Heart left ventricle (tissue), 16 donors: Measurements from ENCODE around the gene TET1. TPM values are rescaled to one million over a fixed set of nuclear protein-coding genes. Genes with fewer than 3 reads are reported as not detected.
"Not testable (repeated sequence)": the region's sequence is repeated elsewhere in the genome, so short reads cannot be mapped to it uniquely, and the experiment has no call there.

Experiments
- ATAC-seq, 4 donors: fragments of 200-7000 bp; cut with Tn5 transposase; one replicate each; pipeline ENCODE4 v1.9.1; 2020 to 2022; ENCODE audit warnings: moderate library complexity in 4 of 4, mild to moderate bottlenecking in 3 of 4, moderate number of reproducible peaks in 1 of 4
- DNase-seq, 5 donors: peaks; one replicate each; pipeline ENCODE4 v3.0.0-alpha.2; 2020
- H3K27ac ChIP-seq, 12 donors: fragments of 200-600 bp; sonication (generic) in 4 of 12; one replicate each; pipeline versions ENCODE4 v1.5.0 to v1.8.0; 2016 to 2022; ENCODE audit warnings: mild to moderate bottlenecking in 2 of 12
- H3K27me3 ChIP-seq, 9 donors: fragments of 200-600 bp; sonication (generic) in 2 of 9; one replicate each; pipeline versions ENCODE4 v1.5.1 to v1.8.0; 2016 to 2022; ENCODE audit warnings: mild to moderate bottlenecking in 3 of 9
- H3K36me3 ChIP-seq, 9 donors: fragments of 200-600 bp; sonication (generic) in 2 of 9; one replicate each; pipeline versions ENCODE4 v1.5.0 to v1.8.0; 2018 to 2022; ENCODE audit warnings: mild to moderate bottlenecking in 2 of 9
- H3K4me1 ChIP-seq, 12 donors: fragments of 200-600 bp; sonication (generic) in 4 of 12; one replicate each; pipeline versions ENCODE4 v1.5.0 to v1.8.0; 2016 to 2022; ENCODE audit warnings: mild to moderate bottlenecking in 3 of 12
- H3K4me3 ChIP-seq, 12 donors: fragments of 200-600 bp; sonication (generic) in 4 of 12; one replicate each; pipeline versions ENCODE4 v1.5.0 to v1.8.0; 2017 to 2022; ENCODE audit warnings: mild to moderate bottlenecking in 9 of 12, moderate library complexity in 4 of 12
- H3K9me3 ChIP-seq, 12 donors: fragments of 200-600 bp; sonication (generic) in 4 of 12; one replicate each; pipeline versions ENCODE4 v1.5.0 to v1.8.0; 2016 to 2022; ENCODE audit warnings: mild to moderate bottlenecking in 1 of 12
- POLR2A ChIP-seq, 2 donors: fragments of 450-650 bp; IDR thresholded peaks; one replicate each; pipeline ENCODE4 v1.6.1; 2017; ENCODE audit warnings: antibody characterized with exemption in 2 of 2, mild to moderate bottlenecking in 2 of 2, moderate library complexity in 2 of 2
- WGBS, 4 donors: extraction: QIAGEN DNeasy Blood & Tissue Kit in 2 of 4; methylation state at CpG; one replicate each; pipeline versions ENCODE4 v1.1.5 to v1.1.7; 2013 to 2018; 5-methylcytosine and 5-hydroxymethylcytosine counted together
- intact Hi-C, 10 donors: fragments of 100-400 bp; cut with DNase I; formaldehyde crosslinking; loops; one replicate each; pipeline versions ENCODE4 v1.11.1 to v1.14.2; 2022
- polyA plus RNA-seq, 2 donors: library from polyadenylated mRNA; stranded (reverse); fragments of 200-250 nt; gene quantifications; one replicate each; pipeline ENCODE4 v1.2.3, GENCODE V29; 2013
- total RNA-seq, 9 donors: library from RNA; depleted of rRNA in 2 of 9; stranded (reverse); fragments of >200 nt in 2 of 9; fragmentation: NEBNext Ultra II Directional in 3 of 9; extraction: Animal tissue kit (Norgen Biotek cat#: 25700) in 3 of 9; gene quantifications; one replicate each; pipeline versions ENCODE4 v1.1.0 to v1.2.4, GENCODE V29; 2016 to 2023
- TF ChIP-seq, protein P1 (sequence below), 12 donors: fragments of 200-600 bp; sonication (generic) in 4 of 12; IDR thresholded peaks; one replicate each; pipeline versions ENCODE4 v1.5.0 to v1.8.0; 2018 to 2022; ENCODE audit warnings: antibody characterized with exemption in 12 of 12, mild to moderate bottlenecking in 5 of 12
- donor health status: ischemic (EF 13 %, LVEDD 7.1; RV severe dilation, severe dysfunction).
- donor health status: healthy with polysubstance abuse.
- donor health status: DM: no; HTN: yes; CAD: no.
- donor health status: DM: no; HTN: no; CAD: no.
- donor health status: ischemic (EF 25% LVEDD 6.9; RV normal size, moderate dysfunction).
- donor health status: ischemic (EF 25% LVEDD 5.7; RV mildly dilated, moderate dysfunction).
- donor health status: healthy.
- donor health status: DM: yes; HTN: yes; CAD: no.
- donor health status: ischemic (EF 35%, LVEDD 5.7; RV mildly dilated, moderate dysfunction).
- donor health status: nonischemic (EF 11% LVEDD 7.7; RV severe dilation, severe dysfunction).
- donor health status: DM: yes; HTN: yes; CAD: no.
- donor health status: PGD.
- donor health status: ischemic (EF 29% LVEDD 5.4; RV normal size, mild dysfunction).
- donor health status: nonischemic (EF 23%, LVEDD 6.1; RV moderate dilation, normal function).

Gene TET1
- total and polyA plus RNA-seq, 11 donors = 0.27 to 4.1 (median 2.0) TPM

DNA sequence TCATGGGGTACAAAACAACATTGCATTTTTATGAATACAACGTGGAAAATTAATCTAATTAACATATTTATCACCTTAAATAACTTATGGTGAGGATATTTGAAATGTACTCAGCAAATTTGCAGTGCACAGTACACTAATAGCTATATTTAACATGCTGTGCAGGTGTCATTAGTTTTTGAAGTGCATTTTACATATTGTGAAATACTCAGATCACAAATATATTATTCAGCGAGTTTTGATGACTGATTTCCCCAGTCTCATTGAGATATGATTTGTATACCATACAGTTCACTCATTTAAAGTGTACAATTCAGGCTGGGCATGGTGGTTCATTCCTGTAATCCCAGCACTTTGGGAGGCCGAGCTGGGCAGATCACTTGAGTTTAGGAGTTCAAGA lies 59.5 kb downstream of the TET1 start:
- Histone ChIP-seq H3K27me3 (no peaks in the 10 kb centered on the region), H3K4me3 (no peak overlapping the region), H3K27ac (no peak overlapping the region), H3K36me3 (no peaks in the 10 kb centered on the region), H3K9me3 (no peaks in the 10 kb centered on the region), H3K4me1 (peaks cover 0 to 14% (median 0%) of the 10 kb centered on the region in 12 donors)
- no peak for DNase-seq
- no peak for TF ChIP-seq POLR2A (IDR thresholded peaks at IDR 0.05)
- TF ChIP-seq, protein P1, sequence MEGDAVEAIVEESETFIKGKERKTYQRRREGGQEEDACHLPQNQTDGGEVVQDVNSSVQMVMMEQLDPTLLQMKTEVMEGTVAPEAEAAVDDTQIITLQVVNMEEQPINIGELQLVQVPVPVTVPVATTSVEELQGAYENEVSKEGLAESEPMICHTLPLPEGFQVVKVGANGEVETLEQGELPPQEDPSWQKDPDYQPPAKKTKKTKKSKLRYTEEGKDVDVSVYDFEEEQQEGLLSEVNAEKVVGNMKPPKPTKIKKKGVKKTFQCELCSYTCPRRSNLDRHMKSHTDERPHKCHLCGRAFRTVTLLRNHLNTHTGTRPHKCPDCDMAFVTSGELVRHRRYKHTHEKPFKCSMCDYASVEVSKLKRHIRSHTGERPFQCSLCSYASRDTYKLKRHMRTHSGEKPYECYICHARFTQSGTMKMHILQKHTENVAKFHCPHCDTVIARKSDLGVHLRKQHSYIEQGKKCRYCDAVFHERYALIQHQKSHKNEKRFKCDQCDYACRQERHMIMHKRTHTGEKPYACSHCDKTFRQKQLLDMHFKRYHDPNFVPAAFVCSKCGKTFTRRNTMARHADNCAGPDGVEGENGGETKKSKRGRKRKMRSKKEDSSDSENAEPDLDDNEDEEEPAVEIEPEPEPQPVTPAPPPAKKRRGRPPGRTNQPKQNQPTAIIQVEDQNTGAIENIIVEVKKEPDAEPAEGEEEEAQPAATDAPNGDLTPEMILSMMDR (IDR thresholded peaks at IDR 0.05) = no peak
- ATAC-seq = no peak
- intact Hi-C loops = no loop called here
- WGBS, 4 donors = 94 to 95% (median 94%) methylated on average over 3 of the region's 3 CpGs

DNA sequence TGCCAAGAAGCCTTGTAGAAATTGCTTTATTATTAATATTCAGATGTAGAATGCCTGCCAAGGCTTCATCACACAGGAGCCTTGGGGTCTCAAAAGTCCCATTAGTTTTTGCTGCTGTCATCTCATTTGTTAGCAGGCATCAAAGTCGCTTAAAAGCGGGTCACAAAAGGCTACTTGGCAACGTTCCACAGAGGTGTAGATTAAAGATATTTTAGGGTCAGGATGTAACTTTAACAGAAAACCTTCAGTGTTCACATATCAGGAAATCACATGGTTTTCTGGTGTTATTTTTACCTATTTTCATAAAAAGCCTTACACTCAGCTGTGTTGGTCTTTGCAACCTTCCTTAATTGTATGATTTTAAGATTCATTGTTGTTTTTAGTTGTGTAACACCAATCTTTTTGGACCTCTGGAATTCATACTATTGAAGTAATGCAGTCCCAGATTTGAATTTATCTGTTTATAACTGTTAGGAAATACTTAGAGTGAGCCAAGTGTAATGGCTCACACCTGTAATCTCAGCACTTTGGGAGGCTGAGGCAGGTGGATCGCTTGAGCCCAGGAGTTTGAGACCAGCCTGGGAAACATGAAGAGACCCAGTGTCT lies 65.3 kb downstream of the TET1 start:
- DNase-seq (no peak), ATAC-seq (no peak)
- no peak for TF ChIP-seq POLR2A (IDR thresholded peaks at IDR 0.05)
- TF ChIP-seq, protein P1 (IDR thresholded peaks at IDR 0.05) = no peak
- peaks cover 0 to 31% (median 9%) of the 10 kb centered on the region in 12 donors for H3K4me1 ChIP-seq
- intact Hi-C loops = no loop called here
- no peaks in the 10 kb centered on the region for H3K9me3 ChIP-seq
- H3K36me3 ChIP-seq = no peaks in the 10 kb centered on the region
- WGBS, 4 donors = 26 to 47% (median 34%) methylated on average over 4 of the region's 4 CpGs
- H3K4me3 ChIP-seq = no peak overlapping the region
- no peaks in the 10 kb centered on the region for H3K27me3 ChIP-seq
- no peak overlapping the region for H3K27ac ChIP-seq

DNA sequence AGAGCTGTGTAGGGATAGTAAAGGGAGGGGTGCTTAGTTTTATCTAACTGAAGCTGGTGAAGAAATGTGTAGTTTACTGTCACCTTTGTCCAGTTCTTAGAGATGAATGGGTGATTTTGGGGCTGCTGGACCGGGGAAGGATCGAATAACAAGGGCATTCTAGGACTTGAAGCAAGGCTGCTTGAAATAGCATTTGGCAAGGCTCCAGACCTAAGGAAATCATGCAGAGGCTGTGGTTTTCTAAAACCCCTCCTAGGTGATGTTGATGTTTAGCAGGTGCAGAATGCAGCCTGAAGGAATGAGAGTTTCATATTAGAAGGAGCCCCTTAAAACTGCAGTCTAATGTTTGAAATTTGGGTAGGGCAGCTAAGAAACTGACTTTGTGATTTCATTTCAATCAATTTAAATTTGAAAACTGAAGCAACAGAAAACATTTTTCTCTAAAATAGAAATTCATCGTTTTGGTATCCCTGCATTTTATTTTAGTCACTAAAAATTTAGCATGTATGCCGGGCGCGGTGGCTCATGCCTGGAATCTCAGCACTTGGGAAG lies 68.5 kb downstream of the TET1 start:
- peak in 2 of 4 donors; percentile 31 to 38 for ATAC-seq
- TF ChIP-seq, protein P1 (IDR thresholded peaks at IDR 0.05) = no peak
- TF ChIP-seq POLR2A (IDR thresholded peaks at IDR 0.05) = no peak
- intact Hi-C loops = no loop called here
- no peak for DNase-seq
- no peaks in the 10 kb centered on the region for H3K27me3 ChIP-seq
- peaks cover 0 to 26% (median 9%) of the 10 kb centered on the region in 12 donors for H3K4me1 ChIP-seq
- no peak overlapping the region for H3K27ac ChIP-seq
- 26 to 54% (median 42%) methylated on average over 5 to 6 of the region's 6 CpGs for WGBS, 4 donors
- no peaks in the 10 kb centered on the region for H3K36me3 ChIP-seq
- H3K4me3 ChIP-seq = no peak overlapping the region
- H3K9me3 ChIP-seq = no peaks in the 10 kb centered on the region

DNA sequence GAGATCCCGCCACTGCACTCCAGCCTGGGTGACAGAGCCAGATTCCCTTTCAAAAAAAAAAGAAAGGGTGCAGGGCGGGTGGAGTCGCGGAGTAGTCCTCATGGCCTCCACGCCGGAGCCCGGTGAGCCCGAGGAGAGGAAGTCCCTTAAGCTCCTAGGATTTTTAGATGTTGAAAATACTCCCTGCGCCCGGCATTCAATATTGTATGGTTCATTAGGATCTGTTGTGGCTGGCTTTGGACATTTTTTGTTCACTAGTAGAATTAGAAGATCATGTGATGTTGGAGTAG lies 72.1 kb downstream of the TET1 start:
- not testable (repeated sequence) for H3K27me3 ChIP-seq, ATAC-seq

DNA sequence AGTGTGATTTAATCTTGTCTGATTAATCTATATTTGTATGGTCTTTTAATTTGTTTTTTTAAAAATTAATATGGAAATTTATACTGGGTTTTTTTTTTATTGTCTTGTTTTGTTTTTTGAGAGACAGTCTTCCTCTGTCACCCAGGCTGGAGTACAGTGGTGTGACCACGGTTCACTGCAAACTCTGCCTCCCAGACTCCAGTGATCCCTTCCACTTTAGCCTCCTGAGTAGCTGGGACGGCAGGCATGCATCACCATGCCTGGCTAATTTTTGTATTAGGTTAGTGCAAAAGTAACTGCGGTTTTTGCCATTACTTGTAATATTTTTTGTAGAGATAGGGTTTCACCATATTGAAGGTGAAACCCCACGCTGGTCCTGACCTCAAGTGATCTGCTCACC lies 73.1 kb downstream of the TET1 start:
- DNase-seq = no peak
- Histone ChIP-seq H3K9me3 (no peaks in the 10 kb centered on the region), H3K27me3 (no peaks in the 10 kb centered on the region), H3K4me1 (peaks cover 0 to 18% (median 2%) of the 10 kb centered on the region in 12 donors), H3K36me3 (no peaks in the 10 kb centered on the region), H3K4me3 (no peak overlapping the region), H3K27ac (no peak overlapping the region)
- TF ChIP-seq, protein P1 (IDR thresholded peaks at IDR 0.05) = no peak
- no peak for ATAC-seq
- intact Hi-C loops = no loop called here
- WGBS, 4 donors = 86 to 92% (median 91%) methylated on average over 4 of the region's 4 CpGs

More for the DNA sequence above, 72.1 kb downstream of the TET1 start:
- DNase-seq, intact Hi-C loops, H3K36me3 ChIP-seq, H3K9me3 ChIP-seq, H3K27ac ChIP-seq, H3K4me3 ChIP-seq: not testable (repeated sequence)
- WGBS, 4 donors = 96 to 98% (median 97%) methylated on average over 10 of the region's 10 CpGs
- H3K4me1 ChIP-seq = peaks cover 0 to 20% (median 3%) of the 10 kb centered on the region in 12 donors
